MCF 10A (cell line): ENCODE results near the gene M1AP. TPM values are rescaled to one million over a fixed set of nuclear protein-coding genes. Genes with fewer than 3 reads are reported as not detected.

Experiments used
- BruUV-seq: library from RNA; stranded (reverse); fragments of 400-500 nt; replicated peaks from 2 replicates; lab custom pipeline; 2021; lab: Mats Ljungman, UMichigan
- CTCF ChIA-PET: fragments of 300-600 bp; sonication (Branson Sonifier 250); formaldehyde crosslinking; extraction: SDS; loops from one replicate; lab custom pipeline; 2021; ENCODE audit warnings: antibody characterized with exemption, inconsistent platforms; lab: Yijun Ruan, JAX
- POLR2A ChIA-PET: fragments of 300-600, 350-650 bp; sonication (Branson Sonifier 250); formaldehyde crosslinking; extraction: SDS; loops from one replicate; lab custom pipeline; 2020; ENCODE audit warnings: antibody characterized with exemption, inconsistent platforms; lab: Yijun Ruan, JAX
- DNase-seq: peaks from one replicate; pipeline ENCODE4 v3.0.0-alpha.2; 2018; ENCODE audit not compliant: unreplicated experiment
- H3K27ac Mint-ChIP-seq: one replicate; pipeline ENCODE4 v1.8.0; 2022; ENCODE audit warnings: mild to moderate bottlenecking, low read depth, mixed read lengths; ENCODE audit not compliant: unreplicated experiment
- H3K27me3 Mint-ChIP-seq: one replicate; pipeline ENCODE4 v1.8.0; 2022; ENCODE audit warnings: mixed read lengths; ENCODE audit not compliant: insufficient read depth, unreplicated experiment
- H3K36me3 Mint-ChIP-seq: one replicate; pipeline ENCODE4 v1.8.0; 2022; ENCODE audit warnings: mild to moderate bottlenecking, moderate library complexity, mixed read lengths; ENCODE audit not compliant: insufficient read depth, unreplicated experiment
- H3K4me1 Mint-ChIP-seq: one replicate; pipeline ENCODE4 v1.8.0; 2022; ENCODE audit warnings: mixed read lengths; ENCODE audit not compliant: insufficient read depth, unreplicated experiment
- H3K4me3 Mint-ChIP-seq: one replicate; pipeline ENCODE4 v1.8.0; 2022; ENCODE audit warnings: mild to moderate bottlenecking, moderate library complexity, mixed read lengths; ENCODE audit not compliant: unreplicated experiment
- H3K9me3 Mint-ChIP-seq: one replicate; pipeline ENCODE4 v1.8.0; 2022; ENCODE audit warnings: mixed read lengths; ENCODE audit not compliant: unreplicated experiment
- intact Hi-C: fragments of 100-400 bp; cut with micrococcal nuclease; formaldehyde crosslinking; loops from 2 replicates; pipeline ENCODE4 v1.14.1; 2022
- total RNA-seq: library from RNA; stranded (reverse); gene quantifications from 2 replicates; pipeline ENCODE4 v1.2.3, GENCODE V29; 2022
- TF ChIP-seq, protein P1 (sequence below): fragments of 200-600 bp; IDR thresholded peaks from one replicate; pipeline ENCODE4 v1.8.0; 2022; ENCODE audit warnings: antibody characterized with exemption, mild to moderate bottlenecking; ENCODE audit not compliant: unreplicated experiment

The M1AP gene
- total RNA-seq, 1 experiment from 2014 or later: not detected

- no peak overlapping the region for H3K27ac Mint-ChIP-seq
Measured at GRCh38 chr2:74658516-74658915, 10.4 kb upstream of the M1AP start.

GRCh38 chr2:74655579-74655978, 7.4 kb upstream of the M1AP start:
- H3K27ac Mint-ChIP-seq: no peak overlapping the region
- intact Hi-C loops: no loop called here
- ChIA-PET CTCF (interaction anchor here (1.6 kb wide), 1 partner anchor 23 kb away, joined by 3 read pairs; no protein-coding TSS in a partner anchor), POLR2A (interaction anchor here (1.2 kb wide), 1 partner anchor 72 kb away, joined by 4 read pairs; no protein-coding TSS in a partner anchor)
- H3K4me1 Mint-ChIP-seq: peaks cover 12% of the 10 kb centered on the region
- H3K9me3 Mint-ChIP-seq: no peaks in the 10 kb centered on the region
- TF ChIP-seq, protein P1, sequence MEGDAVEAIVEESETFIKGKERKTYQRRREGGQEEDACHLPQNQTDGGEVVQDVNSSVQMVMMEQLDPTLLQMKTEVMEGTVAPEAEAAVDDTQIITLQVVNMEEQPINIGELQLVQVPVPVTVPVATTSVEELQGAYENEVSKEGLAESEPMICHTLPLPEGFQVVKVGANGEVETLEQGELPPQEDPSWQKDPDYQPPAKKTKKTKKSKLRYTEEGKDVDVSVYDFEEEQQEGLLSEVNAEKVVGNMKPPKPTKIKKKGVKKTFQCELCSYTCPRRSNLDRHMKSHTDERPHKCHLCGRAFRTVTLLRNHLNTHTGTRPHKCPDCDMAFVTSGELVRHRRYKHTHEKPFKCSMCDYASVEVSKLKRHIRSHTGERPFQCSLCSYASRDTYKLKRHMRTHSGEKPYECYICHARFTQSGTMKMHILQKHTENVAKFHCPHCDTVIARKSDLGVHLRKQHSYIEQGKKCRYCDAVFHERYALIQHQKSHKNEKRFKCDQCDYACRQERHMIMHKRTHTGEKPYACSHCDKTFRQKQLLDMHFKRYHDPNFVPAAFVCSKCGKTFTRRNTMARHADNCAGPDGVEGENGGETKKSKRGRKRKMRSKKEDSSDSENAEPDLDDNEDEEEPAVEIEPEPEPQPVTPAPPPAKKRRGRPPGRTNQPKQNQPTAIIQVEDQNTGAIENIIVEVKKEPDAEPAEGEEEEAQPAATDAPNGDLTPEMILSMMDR: no peak
- BruUV-seq: no TSS peak
- H3K4me3 Mint-ChIP-seq: no peak overlapping the region
- no peaks in the 10 kb centered on the region for H3K27me3 Mint-ChIP-seq
- no peaks in the 10 kb centered on the region for H3K36me3 Mint-ChIP-seq
- no peak for DNase-seq

More at GRCh38 chr2:74658516-74658915, 10.4 kb upstream of the M1AP start:
- Mint-ChIP-seq H3K4me3 (no peak overlapping the region), H3K9me3 (no peaks in the 10 kb centered on the region), H3K27me3 (no peaks in the 10 kb centered on the region), H3K4me1 (peaks cover 12% of the 10 kb centered on the region), H3K36me3 (no peaks in the 10 kb centered on the region)
- POLR2A ChIA-PET: no interaction called here
- TF ChIP-seq, protein P1: no peak
- CTCF ChIA-PET: no interaction called here
- DNase-seq: no peak
- no TSS peak for BruUV-seq
- intact Hi-C loops: no loop called here

DNA sequence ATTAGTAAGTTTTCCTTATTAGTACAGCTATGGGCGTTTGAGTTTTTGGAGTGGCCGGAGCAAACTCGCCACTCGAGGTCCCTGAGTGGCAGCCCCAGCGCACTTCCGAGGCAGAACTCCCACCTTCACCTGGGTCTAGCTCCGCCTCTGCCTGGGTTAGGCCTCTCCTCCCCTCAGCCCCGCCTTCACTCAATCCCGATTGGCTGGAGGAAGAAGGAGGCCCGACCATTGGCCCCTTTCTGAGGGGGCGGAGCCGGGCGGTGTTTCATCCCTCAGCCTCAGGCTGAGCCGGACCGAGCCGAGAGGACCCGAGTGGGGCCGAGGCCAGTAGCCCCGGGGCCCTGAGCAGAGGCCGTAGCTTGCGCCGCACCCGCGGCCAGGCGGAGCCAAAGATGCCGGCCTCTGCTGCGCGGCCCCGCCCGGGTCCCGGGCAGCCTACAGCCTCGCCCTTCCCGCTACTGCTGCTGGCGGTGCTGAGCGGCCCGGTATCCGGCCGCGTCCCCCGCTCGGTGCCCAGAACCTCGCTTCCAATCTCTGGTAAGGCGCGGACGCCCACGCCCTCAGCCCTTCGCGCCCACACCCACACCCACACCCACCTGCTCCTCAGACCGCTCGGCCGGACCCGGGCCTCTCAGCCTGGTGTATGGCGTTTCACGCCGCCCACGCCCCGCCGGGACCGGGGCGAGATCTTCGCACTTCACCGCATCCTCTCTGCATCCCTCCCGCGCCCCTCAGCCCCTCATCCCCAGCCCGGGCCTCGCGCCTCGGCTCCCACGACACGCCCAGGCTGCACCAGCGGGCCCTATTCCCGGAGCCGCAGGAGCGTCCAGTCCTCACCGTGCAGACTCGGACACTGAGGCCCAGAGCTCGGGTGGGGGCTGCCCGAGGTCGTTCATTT, 6.1 kb upstream of the M1AP start, which contains the start of gene SEMA4F:
Gene SEMA4F (plus strand): TSS at position 263 of the 898 bp plus-strand sequence. CDS start 130 bp downstream, at position 393.
- Mint-ChIP-seq H3K27ac (peak within 1 kb of the TSS; percentile 20), H3K36me3 (no peaks in the 10 kb centered on the region), H3K4me3 (peak within 1 kb of the TSS; percentile 77), H3K9me3 (no peaks in the 10 kb centered on the region), H3K4me1 (peaks cover 12% of the 10 kb centered on the region), H3K27me3 (no peaks in the 10 kb centered on the region)
- ChIA-PET CTCF (interaction anchor here (1.6 kb wide), 1 partner anchor 22 kb away, joined by 3 read pairs; no protein-coding TSS in a partner anchor), POLR2A (interaction anchor here (0.6 to 1.2 kb wide), 8 partner anchors 37 to 1017 kb away, joined by 3 to 5 read pairs (median 3); partner anchors contain the start of gene HTRA2)
- peak; percentile 98 for DNase-seq
- TF ChIP-seq, protein P1: no peak
- intact Hi-C loops: no loop called here
- BruUV-seq: no TSS peak

- no peak overlapping the region for H3K27ac Mint-ChIP-seq
- TF ChIP-seq, protein P1: no peak
- peaks cover 12% of the 10 kb centered on the region for H3K4me1 Mint-ChIP-seq
- no peak for DNase-seq
- BruUV-seq: no TSS peak
- no peaks in the 10 kb centered on the region for H3K27me3 Mint-ChIP-seq
- peak overlapping the region; percentile 77 for H3K4me3 Mint-ChIP-seq
- POLR2A ChIA-PET: interaction anchor here (0.6 to 1.1 kb wide), 6 partner anchors 36 to 992 kb away, joined by 3 to 5 read pairs (median 3); partner anchors contain the start of gene HTRA2
- intact Hi-C loops: no loop called here
- no peaks in the 10 kb centered on the region for H3K9me3 Mint-ChIP-seq
- CTCF ChIA-PET: no interaction called here
- no peaks in the 10 kb centered on the region for H3K36me3 Mint-ChIP-seq
Measured at GRCh38 chr2:74653589-74653984, 5.5 kb upstream of the M1AP start.
